ENCODE data around the gene REX1BD.

DNA sequence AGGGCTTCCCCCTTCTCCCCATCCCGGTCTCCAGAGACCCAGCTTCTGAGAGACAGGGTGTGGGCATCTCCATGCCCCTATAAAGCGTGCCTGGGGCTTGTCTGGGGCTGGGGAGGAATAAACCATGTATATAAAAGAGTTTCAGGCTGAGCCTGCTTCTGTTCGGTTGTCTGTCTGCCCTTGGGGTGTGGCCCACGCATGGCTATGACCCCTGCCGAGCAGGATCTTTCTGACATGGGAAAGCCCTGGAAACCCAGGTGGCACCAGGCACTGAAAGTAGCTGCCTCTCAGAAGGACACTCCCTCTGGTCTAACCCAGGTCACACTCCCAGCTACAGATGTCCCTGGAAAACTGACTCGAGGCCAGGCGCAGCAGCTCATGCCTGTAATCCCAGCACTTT lies 32.3 kb downstream of the REX1BD start:
- TF ChIP-seq, protein P1, sequence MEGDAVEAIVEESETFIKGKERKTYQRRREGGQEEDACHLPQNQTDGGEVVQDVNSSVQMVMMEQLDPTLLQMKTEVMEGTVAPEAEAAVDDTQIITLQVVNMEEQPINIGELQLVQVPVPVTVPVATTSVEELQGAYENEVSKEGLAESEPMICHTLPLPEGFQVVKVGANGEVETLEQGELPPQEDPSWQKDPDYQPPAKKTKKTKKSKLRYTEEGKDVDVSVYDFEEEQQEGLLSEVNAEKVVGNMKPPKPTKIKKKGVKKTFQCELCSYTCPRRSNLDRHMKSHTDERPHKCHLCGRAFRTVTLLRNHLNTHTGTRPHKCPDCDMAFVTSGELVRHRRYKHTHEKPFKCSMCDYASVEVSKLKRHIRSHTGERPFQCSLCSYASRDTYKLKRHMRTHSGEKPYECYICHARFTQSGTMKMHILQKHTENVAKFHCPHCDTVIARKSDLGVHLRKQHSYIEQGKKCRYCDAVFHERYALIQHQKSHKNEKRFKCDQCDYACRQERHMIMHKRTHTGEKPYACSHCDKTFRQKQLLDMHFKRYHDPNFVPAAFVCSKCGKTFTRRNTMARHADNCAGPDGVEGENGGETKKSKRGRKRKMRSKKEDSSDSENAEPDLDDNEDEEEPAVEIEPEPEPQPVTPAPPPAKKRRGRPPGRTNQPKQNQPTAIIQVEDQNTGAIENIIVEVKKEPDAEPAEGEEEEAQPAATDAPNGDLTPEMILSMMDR (IDR thresholded peaks at IDR 0.05; ENCODE audit: borderline replicate concordance, extremely low read depth, low read length, poor library complexity, severe bottlenecking): no peak
- TF ChIP-seq EZH2 (IDR thresholded peaks at IDR 0.05; ENCODE audit: borderline replicate concordance, low read depth, low read length, severe bottlenecking): no peak
